ENCODE data around the gene MTRR.

MTRR gene

GRCh38 chr5:7869474-7870136 lies 657 bp downstream of the MTRR start:
- no peak for TF ChIP-seq ZFX (IDR thresholded peaks at IDR 0.05; ENCODE audit: borderline replicate concordance)
- TF ChIP-seq CTCF (IDR thresholded peaks at IDR 0.05) = no peak
- peak overlapping the region; percentile 53 for H3K27ac ChIP-seq

DNA sequence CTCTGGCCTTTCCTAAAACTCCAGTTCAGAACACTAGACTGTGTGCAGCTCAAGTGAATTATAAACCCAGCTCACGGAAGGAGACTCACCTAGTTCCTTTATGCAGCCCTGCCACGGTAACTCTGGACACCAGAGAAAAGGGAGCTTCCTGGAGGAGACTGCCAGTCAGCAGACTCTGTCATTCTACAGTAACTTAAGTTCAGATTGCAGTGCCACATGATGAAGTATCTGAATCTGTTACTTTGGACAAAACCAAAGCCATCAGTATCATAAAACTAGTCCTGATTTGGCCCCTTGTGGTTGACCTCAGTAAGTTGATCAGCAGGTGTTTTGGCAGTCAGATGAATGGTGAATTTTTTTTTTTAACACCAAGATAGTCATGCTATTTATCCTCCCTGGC lies 2.7 kb downstream of the MTRR start:
- H3K27ac ChIP-seq = no peak overlapping the region
- TF ChIP-seq CTCF (IDR thresholded peaks at IDR 0.05) = no peak
- no peak for TF ChIP-seq ZFX (IDR thresholded peaks at IDR 0.05; ENCODE audit: borderline replicate concordance)

DNA sequence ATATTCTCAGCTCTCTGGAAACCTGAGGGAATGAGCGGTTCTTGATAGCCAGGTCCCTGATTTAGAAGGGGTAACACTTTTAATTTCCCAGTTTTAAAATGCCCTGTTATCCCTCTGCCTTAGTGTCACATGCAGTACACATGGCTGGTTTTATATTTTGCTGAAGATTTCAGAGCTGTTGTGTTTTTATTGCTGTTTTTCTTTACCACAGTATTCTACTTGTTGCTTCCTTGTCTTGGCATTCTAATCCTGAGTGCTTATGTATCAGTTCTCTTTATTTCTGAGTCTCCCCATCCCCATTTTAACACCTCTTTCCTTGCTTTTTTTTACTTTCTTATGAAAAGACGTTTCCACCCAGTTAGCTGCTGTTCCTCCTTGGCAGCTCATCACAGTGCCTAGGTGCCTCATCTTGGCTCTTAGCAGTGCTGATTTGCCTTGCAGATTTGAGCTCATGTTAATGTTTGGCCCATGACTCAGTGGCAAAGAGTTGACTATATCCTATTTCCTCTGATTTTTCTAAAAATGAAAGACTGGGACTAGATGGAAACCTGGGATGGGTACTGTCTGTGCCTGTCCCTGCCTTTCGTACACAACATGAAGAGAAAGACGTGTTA lies 3.7 kb downstream of the MTRR start:
- TF ChIP-seq ZFX (IDR thresholded peaks at IDR 0.05; ENCODE audit: borderline replicate concordance) (no peak), CTCF (IDR thresholded peaks at IDR 0.05) (no peak)
- no peak overlapping the region for H3K27ac ChIP-seq

DNA sequence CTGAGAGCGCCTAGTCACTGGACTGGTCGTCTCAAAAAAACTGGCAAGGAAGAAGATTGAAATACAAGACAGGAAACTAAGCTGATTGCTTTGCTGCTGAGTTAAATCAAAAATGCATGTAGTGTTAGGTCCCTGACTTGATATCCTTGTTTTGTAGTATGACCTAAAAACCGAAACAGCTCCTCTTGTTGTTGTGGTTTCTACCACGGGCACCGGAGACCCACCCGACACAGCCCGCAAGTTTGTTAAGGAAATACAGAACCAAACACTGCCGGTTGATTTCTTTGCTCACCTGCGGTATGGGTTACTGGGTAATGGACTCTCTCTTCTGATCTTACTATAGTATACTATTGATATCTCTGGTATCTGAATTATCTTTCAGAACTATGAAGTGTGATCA lies 4.3 kb downstream of the MTRR start:
- H3K27ac ChIP-seq = no peak overlapping the region
- TF ChIP-seq ZFX (IDR thresholded peaks at IDR 0.05; ENCODE audit: borderline replicate concordance) = no peak
- no peak for TF ChIP-seq CTCF (IDR thresholded peaks at IDR 0.05)

- H3K27ac ChIP-seq = no peak overlapping the region
- TF ChIP-seq ZFX (IDR thresholded peaks at IDR 0.05; ENCODE audit: borderline replicate concordance) = no peak
- no peak for TF ChIP-seq CTCF (IDR thresholded peaks at IDR 0.05)
Measured at GRCh38 chr5:7874639-7875038, 5.7 kb downstream of the MTRR start.

GRCh38 chr5:7875151-7875550 lies 6.2 kb downstream of the MTRR start:
- no peak for TF ChIP-seq ZFX (IDR thresholded peaks at IDR 0.05; ENCODE audit: borderline replicate concordance)
- no peak for TF ChIP-seq CTCF (IDR thresholded peaks at IDR 0.05)
- H3K27ac ChIP-seq = no peak overlapping the region

DNA sequence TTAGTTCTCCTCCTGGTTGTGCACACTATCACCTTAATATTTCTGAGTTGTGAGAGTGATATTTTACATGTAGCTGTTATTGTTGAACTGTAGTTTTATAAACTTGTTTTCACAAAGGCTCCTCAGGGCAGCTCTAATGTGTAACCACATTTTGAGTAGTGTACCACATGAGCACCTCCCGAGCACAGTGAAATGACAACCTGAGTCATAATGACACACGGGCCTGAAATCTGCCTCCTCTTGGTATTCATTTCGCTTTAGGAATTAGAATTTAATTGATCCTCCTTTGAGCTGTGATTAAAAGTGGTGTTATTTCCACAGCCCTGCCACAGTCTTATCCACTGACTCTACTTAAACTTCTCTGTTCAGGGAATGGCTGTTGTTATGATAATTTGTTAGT lies 7.9 kb downstream of the MTRR start:
- peak overlapping the region; percentile 89 for H3K27ac ChIP-seq
- TF ChIP-seq CTCF (IDR thresholded peaks at IDR 0.05) (no peak), ZFX (IDR thresholded peaks at IDR 0.05; ENCODE audit: borderline replicate concordance) (no peak)
